HL-60 (cell line): ENCODE results near the gene NPEPL1.
"Not testable (repeated sequence)": the region's sequence is repeated elsewhere in the genome, so short reads cannot be mapped to it uniquely, and the experiment has no call there.

Experiments used
- DNase-seq, 2 experiments: peaks; one replicate each; pipeline ENCODE4 v3.0.0-alpha.2; 2010 to 2020; ENCODE audit warnings: low read depth in 1 of 2, low spot score in 1 of 2
- H3K27ac ChIP-seq: fragments of 250-450 bp; sonication (Bioruptor Pico); replicated peaks from 2 replicates; pipeline ENCODE4 v1.5.1; 2020; ENCODE audit warnings: mild to moderate bottlenecking, moderate library complexity
- H3K27me3 ChIP-seq: fragments of 250-450 bp; sonication (Bioruptor Pico); 2 replicates; pipeline ENCODE4 v1.5.1; 2021; ENCODE audit warnings: mild to moderate bottlenecking, moderate library complexity; ENCODE audit not compliant: insufficient read depth, poor library complexity, severe bottlenecking
- H3K4me3 ChIP-seq: replicated peaks from 2 replicates; pipeline ENCODE4 v1.5.1; 2011; ENCODE audit warnings: mild to moderate bottlenecking, control low read depth, low read length; ENCODE audit not compliant: insufficient read depth
- GABPA ChIP-seq: IDR thresholded peaks from 2 replicates; pipeline ENCODE4 v1.6.1; 2012; ENCODE audit warnings: low read depth
- POLR2AphosphoS5 ChIP-seq: IDR thresholded peaks from 2 replicates; pipeline ENCODE4 v1.6.1; 2012; ENCODE audit warnings: low read depth
- SPI1 ChIP-seq: IDR thresholded peaks from 2 replicates; pipeline ENCODE4 v1.6.1; 2012; ENCODE audit warnings: low read depth, mild to moderate bottlenecking, borderline replicate concordance
- long read RNA-seq: library from polyadenylated mRNA; unstranded; transcript quantifications from one replicate; pipeline ENCODE4 v2.0.0, GENCODE V29; 2020
- TF ChIP-seq, protein P1 (sequence below): IDR thresholded peaks from 2 replicates; pipeline ENCODE4 v1.6.1; 2012; ENCODE audit warnings: low read depth; ENCODE audit not compliant: insufficient replicate concordance
- TF ChIP-seq, protein P2 (sequence below): IDR thresholded peaks from one replicate; pipeline ENCODE4 v1.5.1; 2011; ENCODE audit warnings: low read length, control low read depth, inconsistent platforms; ENCODE audit not compliant: insufficient read depth

Gene NPEPL1, protein sequence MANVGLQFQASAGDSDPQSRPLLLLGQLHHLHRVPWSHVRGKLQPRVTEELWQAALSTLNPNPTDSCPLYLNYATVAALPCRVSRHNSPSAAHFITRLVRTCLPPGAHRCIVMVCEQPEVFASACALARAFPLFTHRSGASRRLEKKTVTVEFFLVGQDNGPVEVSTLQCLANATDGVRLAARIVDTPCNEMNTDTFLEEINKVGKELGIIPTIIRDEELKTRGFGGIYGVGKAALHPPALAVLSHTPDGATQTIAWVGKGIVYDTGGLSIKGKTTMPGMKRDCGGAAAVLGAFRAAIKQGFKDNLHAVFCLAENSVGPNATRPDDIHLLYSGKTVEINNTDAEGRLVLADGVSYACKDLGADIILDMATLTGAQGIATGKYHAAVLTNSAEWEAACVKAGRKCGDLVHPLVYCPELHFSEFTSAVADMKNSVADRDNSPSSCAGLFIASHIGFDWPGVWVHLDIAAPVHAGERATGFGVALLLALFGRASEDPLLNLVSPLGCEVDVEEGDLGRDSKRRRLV
- long read RNA-seq, transcript NPEPL1-201 (12 exons, 2,378 nt), result major isoform, 42 of 57 reads
- long read RNA-seq, partial matches to known transcripts, result 2 of 57 reads
- long read RNA-seq, other reads (novel, unspliced or antisense), result 9 of 57 reads

DNA sequence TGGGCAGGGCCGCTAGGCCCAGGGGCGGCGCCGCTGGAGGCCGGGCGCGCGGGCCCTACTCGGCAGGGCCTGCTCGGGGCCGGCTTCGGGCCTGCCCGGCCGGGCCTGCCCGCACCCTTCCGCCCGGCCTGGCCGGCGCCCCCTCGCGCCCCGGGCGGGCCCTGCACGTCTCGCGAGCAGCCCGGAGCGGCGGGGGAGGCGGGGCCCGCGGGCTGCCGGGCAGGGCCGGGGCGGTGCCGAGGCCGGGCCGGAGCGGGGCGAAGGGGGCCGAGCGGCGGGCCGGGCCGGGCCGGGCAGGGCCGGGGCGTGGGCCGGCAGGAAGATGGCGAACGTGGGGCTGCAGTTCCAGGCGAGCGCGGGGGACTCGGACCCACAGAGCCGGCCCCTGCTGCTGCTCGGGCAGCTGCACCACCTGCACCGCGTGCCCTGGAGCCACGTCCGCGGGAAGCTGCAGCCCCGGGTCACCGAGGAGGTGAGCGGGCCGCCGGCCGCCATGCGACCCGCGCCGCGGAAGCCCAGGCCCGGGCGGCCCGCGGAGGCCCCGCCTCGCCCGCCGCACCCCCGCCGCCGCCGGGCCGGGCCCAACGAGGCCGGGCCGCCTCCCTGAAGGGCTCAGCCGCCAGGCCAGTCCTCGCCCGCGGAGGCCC is at the start of gene NPEPL1:
Gene NPEPL1 (plus strand): TSS at position 222 of the 647 bp plus-strand sequence. CDS start 101 bp downstream, at position 323.
- TF ChIP-seq, protein P1, sequence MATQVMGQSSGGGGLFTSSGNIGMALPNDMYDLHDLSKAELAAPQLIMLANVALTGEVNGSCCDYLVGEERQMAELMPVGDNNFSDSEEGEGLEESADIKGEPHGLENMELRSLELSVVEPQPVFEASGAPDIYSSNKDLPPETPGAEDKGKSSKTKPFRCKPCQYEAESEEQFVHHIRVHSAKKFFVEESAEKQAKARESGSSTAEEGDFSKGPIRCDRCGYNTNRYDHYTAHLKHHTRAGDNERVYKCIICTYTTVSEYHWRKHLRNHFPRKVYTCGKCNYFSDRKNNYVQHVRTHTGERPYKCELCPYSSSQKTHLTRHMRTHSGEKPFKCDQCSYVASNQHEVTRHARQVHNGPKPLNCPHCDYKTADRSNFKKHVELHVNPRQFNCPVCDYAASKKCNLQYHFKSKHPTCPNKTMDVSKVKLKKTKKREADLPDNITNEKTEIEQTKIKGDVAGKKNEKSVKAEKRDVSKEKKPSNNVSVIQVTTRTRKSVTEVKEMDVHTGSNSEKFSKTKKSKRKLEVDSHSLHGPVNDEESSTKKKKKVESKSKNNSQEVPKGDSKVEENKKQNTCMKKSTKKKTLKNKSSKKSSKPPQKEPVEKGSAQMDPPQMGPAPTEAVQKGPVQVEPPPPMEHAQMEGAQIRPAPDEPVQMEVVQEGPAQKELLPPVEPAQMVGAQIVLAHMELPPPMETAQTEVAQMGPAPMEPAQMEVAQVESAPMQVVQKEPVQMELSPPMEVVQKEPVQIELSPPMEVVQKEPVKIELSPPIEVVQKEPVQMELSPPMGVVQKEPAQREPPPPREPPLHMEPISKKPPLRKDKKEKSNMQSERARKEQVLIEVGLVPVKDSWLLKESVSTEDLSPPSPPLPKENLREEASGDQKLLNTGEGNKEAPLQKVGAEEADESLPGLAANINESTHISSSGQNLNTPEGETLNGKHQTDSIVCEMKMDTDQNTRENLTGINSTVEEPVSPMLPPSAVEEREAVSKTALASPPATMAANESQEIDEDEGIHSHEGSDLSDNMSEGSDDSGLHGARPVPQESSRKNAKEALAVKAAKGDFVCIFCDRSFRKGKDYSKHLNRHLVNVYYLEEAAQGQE, result no peak
- TF ChIP-seq POLR2AphosphoS5 (no peak), GABPA (no peak), SPI1 (no peak)
- TF ChIP-seq, protein P2, sequence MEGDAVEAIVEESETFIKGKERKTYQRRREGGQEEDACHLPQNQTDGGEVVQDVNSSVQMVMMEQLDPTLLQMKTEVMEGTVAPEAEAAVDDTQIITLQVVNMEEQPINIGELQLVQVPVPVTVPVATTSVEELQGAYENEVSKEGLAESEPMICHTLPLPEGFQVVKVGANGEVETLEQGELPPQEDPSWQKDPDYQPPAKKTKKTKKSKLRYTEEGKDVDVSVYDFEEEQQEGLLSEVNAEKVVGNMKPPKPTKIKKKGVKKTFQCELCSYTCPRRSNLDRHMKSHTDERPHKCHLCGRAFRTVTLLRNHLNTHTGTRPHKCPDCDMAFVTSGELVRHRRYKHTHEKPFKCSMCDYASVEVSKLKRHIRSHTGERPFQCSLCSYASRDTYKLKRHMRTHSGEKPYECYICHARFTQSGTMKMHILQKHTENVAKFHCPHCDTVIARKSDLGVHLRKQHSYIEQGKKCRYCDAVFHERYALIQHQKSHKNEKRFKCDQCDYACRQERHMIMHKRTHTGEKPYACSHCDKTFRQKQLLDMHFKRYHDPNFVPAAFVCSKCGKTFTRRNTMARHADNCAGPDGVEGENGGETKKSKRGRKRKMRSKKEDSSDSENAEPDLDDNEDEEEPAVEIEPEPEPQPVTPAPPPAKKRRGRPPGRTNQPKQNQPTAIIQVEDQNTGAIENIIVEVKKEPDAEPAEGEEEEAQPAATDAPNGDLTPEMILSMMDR, result no peak
- peak; percentile 40 to 49 for DNase-seq
- Histone ChIP-seq H3K27ac (peak within 1 kb of the TSS; percentile 93), H3K27me3 (no peaks in the 10 kb centered on the region), H3K4me3 (peak within 1 kb of the TSS; percentile 39)

DNA sequence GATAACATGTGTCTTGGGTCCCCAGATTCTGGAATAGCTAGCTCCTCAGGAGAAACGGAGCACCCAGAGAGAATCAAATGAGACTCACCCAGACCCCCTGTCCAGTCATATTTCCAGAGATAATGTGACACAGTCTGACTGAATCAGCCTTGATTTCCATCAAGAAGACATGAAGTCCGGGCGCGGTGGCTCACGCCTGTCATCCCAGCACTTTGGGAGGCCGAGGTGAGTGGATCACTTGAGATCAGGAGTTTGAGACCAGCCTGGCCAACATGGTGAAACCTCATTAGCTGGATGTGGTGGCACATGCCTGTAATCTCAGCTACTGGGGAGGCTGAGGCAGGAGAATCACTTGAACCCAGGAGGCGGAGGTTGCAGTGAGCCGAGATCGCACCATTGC is 49.7 kb upstream of the NPEPL1 start:
- not testable (repeated sequence) for H3K27me3 ChIP-seq, H3K4me3 ChIP-seq, H3K27ac ChIP-seq, DNase-seq

DNA sequence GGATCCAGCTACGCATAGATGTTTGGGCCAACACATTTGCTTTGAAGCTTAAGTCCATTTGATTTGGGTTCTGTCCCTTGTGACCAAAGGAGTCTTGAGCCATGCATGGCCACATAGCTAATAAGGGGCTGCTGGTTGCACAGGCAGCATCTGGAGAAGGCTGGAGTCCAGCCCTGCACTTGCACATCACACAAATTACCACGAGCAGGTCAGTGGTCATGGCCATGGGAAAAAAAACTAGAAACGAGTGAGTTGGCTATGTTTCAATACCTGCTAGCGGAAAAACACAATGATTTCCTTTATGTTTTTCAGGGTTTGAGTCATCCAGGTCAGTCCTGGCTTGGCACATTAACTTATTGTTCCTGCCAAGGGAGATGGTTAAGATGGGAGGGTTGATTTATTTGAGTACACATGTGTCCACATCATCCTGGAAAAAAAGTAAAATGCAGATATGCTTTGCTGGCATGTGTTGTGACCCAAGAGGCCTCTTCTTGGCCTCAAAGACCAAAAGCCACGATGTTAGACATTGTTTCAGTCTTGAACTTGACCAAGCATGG is 47.1 kb upstream of the NPEPL1 start:
- H3K27me3 ChIP-seq, result peaks cover 2% of the 10 kb centered on the region
- no peak overlapping the region for H3K4me3 ChIP-seq
- DNase-seq, result no peak
- H3K27ac ChIP-seq, result no peak overlapping the region
- TF ChIP-seq, protein P1, result no peak
- TF ChIP-seq, protein P2, result no peak
- TF ChIP-seq POLR2AphosphoS5 (no peak), SPI1 (no peak), GABPA (no peak)

DNA sequence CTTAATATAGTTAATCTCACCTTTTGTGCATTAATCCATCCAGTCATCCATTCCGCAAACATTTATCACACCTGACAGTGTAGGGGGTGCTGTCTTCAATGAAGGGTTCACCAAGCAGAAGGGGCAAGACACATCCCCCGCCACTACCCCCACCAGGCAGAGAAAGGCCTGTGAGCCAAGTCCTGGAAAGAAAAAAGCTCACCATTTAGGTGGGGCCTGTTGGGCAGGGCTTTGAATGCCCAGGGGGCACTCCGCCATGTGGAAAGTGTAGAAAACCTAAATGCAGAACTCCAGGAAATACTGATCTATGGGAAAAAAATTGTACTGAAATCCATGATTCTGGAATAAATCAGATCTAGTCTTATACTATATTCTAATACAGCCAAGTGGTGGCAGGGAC is 46.3 kb upstream of the NPEPL1 start:
- TF ChIP-seq GABPA, result no peak
- no peak overlapping the region for H3K4me3 ChIP-seq
- no peak for DNase-seq
- no peak overlapping the region for H3K27ac ChIP-seq
- H3K27me3 ChIP-seq, result no peaks in the 10 kb centered on the region
